Measurements from ENCODE around the gene MISP3. TPM values are rescaled to one million over a fixed set of nuclear protein-coding genes. Genes with fewer than 3 reads are reported as not detected.

MISP3 gene
- total and polyA plus RNA-seq, 9 of the 15 experiments (the other 6 are each of a cell fraction or from before 2014, with no cell fraction given) = 0.25 to 5.6 (median 1.6) TPM

- peak within 1 kb of the TSS; percentile 81 for H3K4me2 ChIP-seq (ENCODE audit: insufficient read depth, low read length)
- FAIRE-seq = no peak
- in situ Hi-C loops (cut with MboI) (no loop called here), intact Hi-C loops (cut with micrococcal nuclease) (no loop called here)
- peak within 1 kb of the TSS; percentile 43; the same call in 2 of the 3 replicates for H3K27ac ChIP-seq (ENCODE audit: extremely low read depth, low read depth, low read length)
- peak within 1 kb of the TSS; percentile 48 for H3K4me3 ChIP-seq
- 24% methylated on average over 31 of the region's 54 CpGs for WGBS (ENCODE audit: insufficient coverage, low coverage, missing lambda C conversion rate)
- peak within 1 kb of the TSS; percentile 79 for H2AFZ ChIP-seq (ENCODE audit: low read depth, low read length)
- peaks cover 25% of the 10 kb centered on the region; the same call in 2 of the 3 replicates for H3K36me3 ChIP-seq (ENCODE audit: control insufficient read depth, insufficient read depth, low read length)
- no peaks in the 10 kb centered on the region for H4K20me1 ChIP-seq (replicated peaks; ENCODE audit: control insufficient read depth, insufficient read depth, low read length)
- no peaks in the 10 kb centered on the region for H3K9me3 ChIP-seq (replicated peaks; ENCODE audit: control insufficient read depth, insufficient read depth, low read depth, low read length)
- no TSS peak for BruUV-seq (replicated peaks)
- H3K9ac ChIP-seq (ENCODE audit: insufficient read depth in 1 of 2, low read depth in 2 of 2, low read length in 2 of 2) = peak within 1 kb of the TSS; percentile 17 to 90
- no peaks in the 10 kb centered on the region for H3K9me1 ChIP-seq (ENCODE audit: control insufficient read depth, insufficient read depth, low read length)
- CTCF ChIA-PET (ENCODE audit: low intra/inter-chr PET ratio) = interaction anchor here (0.6 kb wide), 1 partner anchor 222 kb away, joined by 4 read pairs; no protein-coding TSS in a partner anchor
- H3K79me2 ChIP-seq (ENCODE audit: control insufficient read depth, insufficient read depth, low read length) = peaks cover 15% of the 10 kb centered on the region
- peaks cover 15 to 43% of the 10 kb centered on the region in 2 experiments; a peak in 4 of 5 replicates for H3K4me1 ChIP-seq (replicated peaks in 1 of 2; ENCODE audit: control insufficient read depth in 2 of 2, insufficient read depth in 2 of 2, low read length in 2 of 2)
- ATAC-seq = peak; percentile 73
- POLR2A ChIA-PET = interaction anchor here (1.1 kb wide), 2 partner anchors 51 to 79 kb away, joined by 3 to 5 read pairs; partner anchors contain the start of genes ASF1B and RFX1
- H3K27me3 ChIP-seq (ENCODE audit: control insufficient read depth in 2 of 2, insufficient read depth in 2 of 2, low read length in 2 of 2) = no peaks in the 10 kb centered on the region
- DNase-seq (ENCODE audit: extremely low read depth in 1 of 4, low spot score in 3 of 4) = peak; percentile 63 to 75 (median 64)
- TF ChIP-seq EP400 (IDR thresholded peaks at IDR 0.05) = peak; percentile 62; the same call in 1 of the 2 replicates
- TF ChIP-seq MAFF (IDR thresholded peaks at IDR 0.05; ENCODE audit: low read length) = no peak
- no peak for TF ChIP-seq ZNF324 (CRISPR knock-in tag; IDR thresholded peaks at IDR 0.05)
- no peak for TF ChIP-seq IRF9 (tag; IDR thresholded peaks at IDR 0.05)
- peak; percentile 37; the same call in 1 of the 2 replicates for TF ChIP-seq DPF2 (IDR thresholded peaks at IDR 0.05)
- no peak for TF ChIP-seq MTF1 (CRISPR knock-in tag; IDR thresholded peaks at IDR 0.05; ENCODE audit: borderline replicate concordance)
- no peak for TF ChIP-seq HCFC1 (IDR thresholded peaks at IDR 0.05; ENCODE audit: low read depth, low read length)
- TF ChIP-seq CTBP1 (IDR thresholded peaks at IDR 0.05; ENCODE audit: borderline replicate concordance) = peak; percentile 44; the same call in 1 of the 2 replicates
- TF ChIP-seq DIDO1 (tag; IDR thresholded peaks at IDR 0.05; ENCODE audit: low read depth) = no peak
- TF ChIP-seq FIP1L1 (IDR thresholded peaks at IDR 0.05; ENCODE audit: low read depth, low read length, poor library complexity, severe bottlenecking) = peak; percentile 54
- peak in 1 of 2 experiments; percentile 48; a peak in 1 of 4 replicates for TF ChIP-seq HDAC1 (IDR thresholded peaks at IDR 0.05)
- peak; percentile 46 for TF ChIP-seq CXXC5 (CRISPR knock-in tag; IDR thresholded peaks at IDR 0.05)
- peak; percentile 9; the same call in 1 of the 2 replicates for TF ChIP-seq STAG1 (CRISPR knock-in tag; IDR thresholded peaks at IDR 0.05; ENCODE audit: borderline replicate concordance)
- TF ChIP-seq, protein P1, sequence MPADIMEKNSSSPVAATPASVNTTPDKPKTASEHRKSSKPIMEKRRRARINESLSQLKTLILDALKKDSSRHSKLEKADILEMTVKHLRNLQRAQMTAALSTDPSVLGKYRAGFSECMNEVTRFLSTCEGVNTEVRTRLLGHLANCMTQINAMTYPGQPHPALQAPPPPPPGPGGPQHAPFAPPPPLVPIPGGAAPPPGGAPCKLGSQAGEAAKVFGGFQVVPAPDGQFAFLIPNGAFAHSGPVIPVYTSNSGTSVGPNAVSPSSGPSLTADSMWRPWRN (IDR thresholded peaks at IDR 0.05; ENCODE audit: low read depth) = peak; percentile 78
- TF ChIP-seq PHB (CRISPR knock-in tag; IDR thresholded peaks at IDR 0.05) = 0 out of 2 replicates have a peak, but pooled peaks have one; percentile 32
- no peak for TF ChIP-seq RBM25 (IDR thresholded peaks at IDR 0.05; ENCODE audit: low read depth, low read length, severe bottlenecking)
- peak; percentile 77 for TF ChIP-seq POLR2G (IDR thresholded peaks at IDR 0.05; ENCODE audit: low read depth, low read length)
- no peak for TF ChIP-seq GATA2 (CRISPR knock-in tag; IDR thresholded peaks at IDR 0.05)
- peak; percentile 73 to 78 for TF ChIP-seq NRF1 (conservative IDR thresholded peaks at IDR 0.05 in 1 of 2, IDR thresholded peaks at IDR 0.05 in 1 of 2)
- peak; percentile 70 for TF ChIP-seq ZBTB7A (IDR thresholded peaks at IDR 0.05; ENCODE audit: borderline replicate concordance, control insufficient read depth, low read depth, low read length)
- no peak for TF ChIP-seq FOSL1 (tag; conservative IDR thresholded peaks at IDR 0.05)
These were observed 12.9 kb downstream of the MISP3 start, which contains the start of gene C19orf67 for GRCh38 chr19:14085309-14085995. Gene C19orf67 (minus strand): TSS chr19:14085783. CDS start chr19:14085627, 156 bp downstream.
